ENCODE measurements around the gene TNS1. TPM values are rescaled to one million over a fixed set of nuclear protein-coding genes. Genes with fewer than 3 reads are reported as not detected.
A peak's percentile ranks its signal among the peaks of the same experiment; 100 is the strongest.

TNS1 gene
- polyA plus RNA-seq, 1 of the 3 experiments (the other 2 are of a cell fraction): 12.1 TPM

GRCh38 chr2:217950401-217950871 lies 52.4 kb downstream of the TNS1 start:
- CTCF ChIA-PET: interaction anchor here (0.8 to 9.7 kb wide), 7 partner anchors 9 to 63 kb away, joined by 3 to 68 read pairs (median 4); no protein-coding TSS in a partner anchor
- H3K36me3 ChIP-seq (replicated peaks in 1 of 2; ENCODE audit: control insufficient read depth in 1 of 2, insufficient read depth in 2 of 2, low read length in 1 of 2): peaks cover 0 to 3% of the 10 kb centered on the region in 2 experiments

DNA sequence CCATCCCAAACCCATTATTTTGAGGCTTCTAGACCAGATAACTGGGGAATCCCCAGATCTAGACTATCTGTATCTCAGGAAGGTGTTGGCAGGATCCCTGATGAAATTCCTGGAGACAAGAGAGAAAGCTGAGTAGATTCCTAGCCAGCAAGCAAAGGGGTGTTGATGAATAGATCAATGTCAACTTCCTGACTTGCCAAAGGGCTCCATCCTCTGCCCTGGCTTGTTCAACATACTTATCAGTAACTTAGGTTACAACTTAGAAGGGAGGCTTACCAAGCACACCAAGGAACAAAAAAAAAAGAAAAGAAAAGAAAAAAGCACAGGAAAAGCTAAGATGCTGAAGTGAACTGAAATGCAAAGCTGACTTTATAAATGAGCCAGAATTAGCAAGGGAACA lies 53.3 kb downstream of the TNS1 start:
- 0 out of 2 replicates have a peak, but pooled peaks have one; percentile 7 for TF ChIP-seq PBX3 (IDR thresholded peaks at IDR 0.05)
- TF ChIP-seq, protein P1, sequence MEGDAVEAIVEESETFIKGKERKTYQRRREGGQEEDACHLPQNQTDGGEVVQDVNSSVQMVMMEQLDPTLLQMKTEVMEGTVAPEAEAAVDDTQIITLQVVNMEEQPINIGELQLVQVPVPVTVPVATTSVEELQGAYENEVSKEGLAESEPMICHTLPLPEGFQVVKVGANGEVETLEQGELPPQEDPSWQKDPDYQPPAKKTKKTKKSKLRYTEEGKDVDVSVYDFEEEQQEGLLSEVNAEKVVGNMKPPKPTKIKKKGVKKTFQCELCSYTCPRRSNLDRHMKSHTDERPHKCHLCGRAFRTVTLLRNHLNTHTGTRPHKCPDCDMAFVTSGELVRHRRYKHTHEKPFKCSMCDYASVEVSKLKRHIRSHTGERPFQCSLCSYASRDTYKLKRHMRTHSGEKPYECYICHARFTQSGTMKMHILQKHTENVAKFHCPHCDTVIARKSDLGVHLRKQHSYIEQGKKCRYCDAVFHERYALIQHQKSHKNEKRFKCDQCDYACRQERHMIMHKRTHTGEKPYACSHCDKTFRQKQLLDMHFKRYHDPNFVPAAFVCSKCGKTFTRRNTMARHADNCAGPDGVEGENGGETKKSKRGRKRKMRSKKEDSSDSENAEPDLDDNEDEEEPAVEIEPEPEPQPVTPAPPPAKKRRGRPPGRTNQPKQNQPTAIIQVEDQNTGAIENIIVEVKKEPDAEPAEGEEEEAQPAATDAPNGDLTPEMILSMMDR (IDR thresholded peaks at IDR 0.05): no peak
- H3K9me2 ChIP-seq: no peaks in the 10 kb centered on the region
- no peaks in the 10 kb centered on the region for H3K27me3 ChIP-seq (ENCODE audit: insufficient read depth)
- peaks cover 69% of the 10 kb centered on the region for H3K79me2 ChIP-seq (ENCODE audit: insufficient read depth)
- no peak overlapping the region; the same call in 1 of the 2 replicates for H3K4me2 ChIP-seq
- no peaks in the 10 kb centered on the region for H3K9me3 ChIP-seq
- peaks cover 0 to 3% of the 10 kb centered on the region in 2 experiments for H3K36me3 ChIP-seq (replicated peaks in 1 of 2; ENCODE audit: control insufficient read depth in 1 of 2, insufficient read depth in 2 of 2, low read length in 1 of 2)
- H3F3A ChIP-seq (replicated peaks; ENCODE audit: insufficient read depth): peaks cover 7% of the 10 kb centered on the region
- no peak for DNase-seq
- H3K4me3 ChIP-seq (ENCODE audit: low read depth in 2 of 2, low read length in 1 of 2): no peak overlapping the region
- H3K9ac ChIP-seq: no peak overlapping the region
- H3K4me1 ChIP-seq (ENCODE audit: control insufficient read depth in 1 of 2, insufficient read depth in 2 of 2, low read depth in 1 of 2, low read length in 1 of 2): peaks cover 4 to 81% of the 10 kb centered on the region in 2 experiments
- peaks cover 92% of the 10 kb centered on the region for H4K20me1 ChIP-seq (ENCODE audit: insufficient read depth)
- ChIA-PET POLR2A (interaction anchor here (0.6 kb wide), 1 partner anchor 39 kb away, joined by 5 read pairs; no protein-coding TSS in a partner anchor), CTCF (interaction anchor here (0.6 to 9.7 kb wide), 4 partner anchors 11 to 63 kb away, joined by 3 to 68 read pairs (median 4); no protein-coding TSS in a partner anchor)
- H2AFZ ChIP-seq (ENCODE audit: low read depth): no peak overlapping the region
- no peak overlapping the region; a peak in 1 of 4 replicates for H3K27ac ChIP-seq (ENCODE audit: low read depth in 2 of 2, low read length in 1 of 2)

More at GRCh38 chr2:217950401-217950871, 52.4 kb downstream of the TNS1 start:
- Histone ChIP-seq H3K27me3 (ENCODE audit: insufficient read depth) (no peaks in the 10 kb centered on the region), H3K79me2 (ENCODE audit: insufficient read depth) (peaks cover 74% of the 10 kb centered on the region), H3F3A (replicated peaks; ENCODE audit: insufficient read depth) (no peaks in the 10 kb centered on the region), H3K4me1 (ENCODE audit: control insufficient read depth in 1 of 2, insufficient read depth in 2 of 2, low read depth in 1 of 2, low read length in 1 of 2) (peaks cover 3 to 81% of the 10 kb centered on the region in 2 experiments; a peak in 3 of 4 replicates), H3K27ac (ENCODE audit: low read depth in 2 of 2, low read length in 1 of 2) (peak overlapping the region in 1 of 2 experiments; percentile 4; a peak in 1 of 4 replicates), H3K4me3 (ENCODE audit: low read depth in 2 of 2, low read length in 1 of 2) (no peak overlapping the region), H2AFZ (ENCODE audit: low read depth) (no peak overlapping the region), H3K9me2 (no peaks in the 10 kb centered on the region), H3K4me2 (no peak overlapping the region), H3K9ac (no peak overlapping the region), H4K20me1 (ENCODE audit: insufficient read depth) (peaks cover 92% of the 10 kb centered on the region), H3K9me3 (no peaks in the 10 kb centered on the region)
- TF ChIP-seq POLR2AphosphoS5 (IDR thresholded peaks at IDR 0.05; ENCODE audit: low read depth, low read length): no peak
- TF ChIP-seq, protein P2, sequence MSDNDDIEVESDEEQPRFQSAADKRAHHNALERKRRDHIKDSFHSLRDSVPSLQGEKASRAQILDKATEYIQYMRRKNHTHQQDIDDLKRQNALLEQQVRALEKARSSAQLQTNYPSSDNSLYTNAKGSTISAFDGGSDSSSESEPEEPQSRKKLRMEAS (IDR thresholded peaks at IDR 0.05; ENCODE audit: low read depth): no peak
- no peak for TF ChIP-seq FOXM1 (IDR thresholded peaks at IDR 0.05; ENCODE audit: low read depth)
- no peak for TF ChIP-seq ELF1 (IDR thresholded peaks at IDR 0.05)
- no peak for TF ChIP-seq FOXJ3 (CRISPR knock-in tag; IDR thresholded peaks at IDR 0.05)
- TF ChIP-seq TAF1 (IDR thresholded peaks at IDR 0.05; ENCODE audit: borderline replicate concordance, low read depth, low read length): no peak
- no peak for TF ChIP-seq TEAD4 (IDR thresholded peaks at IDR 0.05; ENCODE audit: borderline replicate concordance, insufficient read depth)
- no peak for TF ChIP-seq GABPA (IDR thresholded peaks at IDR 0.05; ENCODE audit: low read depth)
- TF ChIP-seq EZH2phosphoT487 (IDR thresholded peaks at IDR 0.05; ENCODE audit: borderline replicate concordance, low read depth): no peak
- TF ChIP-seq EP300 (IDR thresholded peaks at IDR 0.05; ENCODE audit: borderline replicate concordance in 1 of 2, low read depth in 1 of 2, low read length in 1 of 2): no peak
- TF ChIP-seq RXRA (IDR thresholded peaks at IDR 0.05; ENCODE audit: borderline replicate concordance, low read depth): no peak
- no peak for TF ChIP-seq MEF2A (IDR thresholded peaks at IDR 0.05; ENCODE audit: borderline replicate concordance, low read depth)
- TF ChIP-seq, protein P3, sequence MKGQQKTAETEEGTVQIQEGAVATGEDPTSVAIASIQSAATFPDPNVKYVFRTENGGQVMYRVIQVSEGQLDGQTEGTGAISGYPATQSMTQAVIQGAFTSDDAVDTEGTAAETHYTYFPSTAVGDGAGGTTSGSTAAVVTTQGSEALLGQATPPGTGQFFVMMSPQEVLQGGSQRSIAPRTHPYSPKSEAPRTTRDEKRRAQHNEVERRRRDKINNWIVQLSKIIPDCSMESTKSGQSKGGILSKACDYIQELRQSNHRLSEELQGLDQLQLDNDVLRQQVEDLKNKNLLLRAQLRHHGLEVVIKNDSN (IDR thresholded peaks at IDR 0.05; ENCODE audit: borderline replicate concordance, low read depth): no peak
- no peak for TF ChIP-seq SIN3A (IDR thresholded peaks at IDR 0.05; ENCODE audit: borderline replicate concordance, low read depth, low read length)
- TF ChIP-seq YY1 (IDR thresholded peaks at IDR 0.05; ENCODE audit: low read depth): no peak
- TF ChIP-seq RFX5 (IDR thresholded peaks at IDR 0.05; ENCODE audit: low read length): no peak
- TF ChIP-seq FOSL2 (IDR thresholded peaks at IDR 0.05; ENCODE audit: borderline replicate concordance, low read depth): no peak
- no peak for TF ChIP-seq NRF1 (IDR thresholded peaks at IDR 0.05; ENCODE audit: low read depth, low read length)
- no peak for TF ChIP-seq IRF3 (IDR thresholded peaks at IDR 0.05; ENCODE audit: low read depth, low read length)
- no peak for DNase-seq
- 94% methylated on average over 7 of the region's 10 CpGs for WGBS (ENCODE audit: low lambda C conversion rate)
- POLR2A ChIA-PET: interaction anchor here (0.5 kb wide), 1 partner anchor 239 kb away, joined by 3 read pairs; no protein-coding TSS in a partner anchor
